DOHH2 (cell line): ENCODE measurements around the gene GJD3.

Source experiments
- H3F3A ChIP-seq: fragments of 200-600 bp; sonication (generic), shearing (Covaris generic); 2 replicates; pipeline ENCODE4 v1.6.0; 2016; ENCODE audit warnings: antibody characterized with exemption, mild to moderate bottlenecking; ENCODE audit not compliant: control insufficient read depth, insufficient read depth
- H3K27ac ChIP-seq: fragments of 200-600 bp; sonication (generic); 2 replicates; pipeline ENCODE4 v1.5.1; 2014; ENCODE audit warnings: low read depth, mild to moderate bottlenecking, low read length, moderate library complexity
- H3K27me3 ChIP-seq: fragments of 200-600 bp; sonication (generic); 2 replicates; pipeline ENCODE4 v1.6.1; 2014; ENCODE audit warnings: mild to moderate bottlenecking, low read length, mixed read lengths; ENCODE audit not compliant: control insufficient read depth
- H3K36me3 ChIP-seq: fragments of 200-600 bp; sonication (generic); 2 replicates; pipeline ENCODE4 v1.6.1; 2014; ENCODE audit warnings: mild to moderate bottlenecking, low read length, moderate library complexity, mixed read lengths; ENCODE audit not compliant: control insufficient read depth
- H3K4me1 ChIP-seq: fragments of 200-600 bp; sonication (generic); 2 replicates; pipeline ENCODE4 v1.6.1; 2014; ENCODE audit warnings: mild to moderate bottlenecking, low read length, mixed read lengths; ENCODE audit not compliant: control insufficient read depth
- H3K4me2 ChIP-seq: fragments of 200-600 bp; sonication (generic); 2 replicates; pipeline ENCODE4 v1.6.0; 2014; ENCODE audit warnings: mild to moderate bottlenecking, low read length, moderate library complexity
- H3K4me3 ChIP-seq: fragments of 200-600 bp; sonication (generic); 2 replicates; pipeline ENCODE4 v1.5.1; 2014; ENCODE audit warnings: mild to moderate bottlenecking, low read length, mixed read lengths
- H3K79me2 ChIP-seq: fragments of 200-600 bp; sonication (generic); 2 replicates; pipeline ENCODE4 v1.6.1; 2014; ENCODE audit warnings: mild to moderate bottlenecking, low read length, mixed read lengths; ENCODE audit not compliant: control insufficient read depth
- H3K9me2 ChIP-seq: fragments of 200-600 bp; sonication (generic); replicated peaks from 2 replicates; pipeline ENCODE4 v1.6.1; 2014; ENCODE audit warnings: mild to moderate bottlenecking, low read length, mixed read lengths; ENCODE audit not compliant: control insufficient read depth
- H3K9me3 ChIP-seq: fragments of 200-600 bp; sonication (generic); 2 replicates; pipeline ENCODE4 v1.6.1; 2014; ENCODE audit warnings: antibody characterized with exemption, low read length, mixed read lengths; ENCODE audit not compliant: control insufficient read depth, insufficient read depth
- H4K20me1 ChIP-seq: fragments of 200-600 bp; sonication (generic); 2 replicates; pipeline ENCODE4 v1.6.0; 2014; ENCODE audit warnings: low read depth, mild to moderate bottlenecking, antibody characterized with exemption, low read length, moderate library complexity; ENCODE audit not compliant: control insufficient read depth, insufficient read depth
- EZH2phosphoT487 ChIP-seq: fragments of 200-600 bp; sonication (generic); IDR thresholded peaks from 2 replicates; pipeline ENCODE4 v1.6.1; 2017; ENCODE audit warnings: borderline replicate concordance, mild to moderate bottlenecking, antibody characterized with exemption, low read length, moderate library complexity, mixed read lengths
- TF ChIP-seq, protein P1 (sequence below): fragments of 200-600 bp; sonication (generic); IDR thresholded peaks from one replicate; pipeline ENCODE4 v1.5.1; 2014; ENCODE audit warnings: antibody characterized with exemption, mild to moderate bottlenecking, low read depth, low read length; ENCODE audit not compliant: poor library complexity, severe bottlenecking

The GJD3 gene

DNA sequence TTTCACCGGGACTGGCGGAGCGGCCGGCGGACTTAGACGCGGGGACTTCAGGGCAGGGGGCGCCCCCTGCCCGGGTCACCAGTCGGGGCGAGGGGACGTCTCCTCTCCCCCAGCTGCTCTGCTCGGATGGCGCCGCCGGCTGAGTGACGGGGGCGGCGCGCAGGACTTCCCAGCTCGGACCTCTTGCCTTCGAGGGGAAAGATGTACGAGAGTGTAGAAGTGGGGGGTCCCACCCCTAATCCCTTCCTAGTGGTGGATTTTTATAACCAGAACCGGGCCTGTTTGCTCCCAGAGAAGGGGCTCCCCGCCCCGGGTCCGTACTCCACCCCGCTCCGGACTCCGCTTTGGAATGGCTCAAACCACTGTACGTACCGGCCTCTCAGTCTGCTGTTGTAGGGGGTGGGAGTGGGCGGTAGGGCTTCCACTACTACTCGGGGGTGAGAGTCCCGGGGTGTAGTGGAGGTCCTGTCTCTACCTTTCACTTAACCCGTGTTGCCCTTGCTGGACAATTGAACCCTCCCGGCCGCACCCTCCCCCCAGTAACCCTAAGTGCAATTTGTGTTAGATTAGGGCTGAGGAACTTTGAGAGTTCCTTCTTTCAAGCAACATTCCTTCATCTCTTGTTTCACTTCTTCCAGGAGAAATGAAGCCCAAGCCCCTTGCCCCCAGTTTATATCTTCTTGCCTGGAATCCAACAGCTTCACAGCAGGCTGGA, 21.9 kb downstream of the GJD3 start:
- Histone ChIP-seq H3K27ac (no peak overlapping the region), H3K4me1 (peaks cover 98% of the 10 kb centered on the region), H3K9me3 (no peaks in the 10 kb centered on the region), H3K36me3 (peaks cover 12% of the 10 kb centered on the region), H3K9me2 (no peaks in the 10 kb centered on the region), H3F3A (peaks cover 17% of the 10 kb centered on the region), H3K4me2 (peak overlapping the region; percentile 99), H3K27me3 (peaks cover 11% of the 10 kb centered on the region), H4K20me1 (peaks cover 14% of the 10 kb centered on the region), H3K4me3 (peak overlapping the region; percentile 81), H3K79me2 (peaks cover 11% of the 10 kb centered on the region)
- TF ChIP-seq, protein P1, sequence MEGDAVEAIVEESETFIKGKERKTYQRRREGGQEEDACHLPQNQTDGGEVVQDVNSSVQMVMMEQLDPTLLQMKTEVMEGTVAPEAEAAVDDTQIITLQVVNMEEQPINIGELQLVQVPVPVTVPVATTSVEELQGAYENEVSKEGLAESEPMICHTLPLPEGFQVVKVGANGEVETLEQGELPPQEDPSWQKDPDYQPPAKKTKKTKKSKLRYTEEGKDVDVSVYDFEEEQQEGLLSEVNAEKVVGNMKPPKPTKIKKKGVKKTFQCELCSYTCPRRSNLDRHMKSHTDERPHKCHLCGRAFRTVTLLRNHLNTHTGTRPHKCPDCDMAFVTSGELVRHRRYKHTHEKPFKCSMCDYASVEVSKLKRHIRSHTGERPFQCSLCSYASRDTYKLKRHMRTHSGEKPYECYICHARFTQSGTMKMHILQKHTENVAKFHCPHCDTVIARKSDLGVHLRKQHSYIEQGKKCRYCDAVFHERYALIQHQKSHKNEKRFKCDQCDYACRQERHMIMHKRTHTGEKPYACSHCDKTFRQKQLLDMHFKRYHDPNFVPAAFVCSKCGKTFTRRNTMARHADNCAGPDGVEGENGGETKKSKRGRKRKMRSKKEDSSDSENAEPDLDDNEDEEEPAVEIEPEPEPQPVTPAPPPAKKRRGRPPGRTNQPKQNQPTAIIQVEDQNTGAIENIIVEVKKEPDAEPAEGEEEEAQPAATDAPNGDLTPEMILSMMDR, result no peak
- no peak for TF ChIP-seq EZH2phosphoT487

DNA sequence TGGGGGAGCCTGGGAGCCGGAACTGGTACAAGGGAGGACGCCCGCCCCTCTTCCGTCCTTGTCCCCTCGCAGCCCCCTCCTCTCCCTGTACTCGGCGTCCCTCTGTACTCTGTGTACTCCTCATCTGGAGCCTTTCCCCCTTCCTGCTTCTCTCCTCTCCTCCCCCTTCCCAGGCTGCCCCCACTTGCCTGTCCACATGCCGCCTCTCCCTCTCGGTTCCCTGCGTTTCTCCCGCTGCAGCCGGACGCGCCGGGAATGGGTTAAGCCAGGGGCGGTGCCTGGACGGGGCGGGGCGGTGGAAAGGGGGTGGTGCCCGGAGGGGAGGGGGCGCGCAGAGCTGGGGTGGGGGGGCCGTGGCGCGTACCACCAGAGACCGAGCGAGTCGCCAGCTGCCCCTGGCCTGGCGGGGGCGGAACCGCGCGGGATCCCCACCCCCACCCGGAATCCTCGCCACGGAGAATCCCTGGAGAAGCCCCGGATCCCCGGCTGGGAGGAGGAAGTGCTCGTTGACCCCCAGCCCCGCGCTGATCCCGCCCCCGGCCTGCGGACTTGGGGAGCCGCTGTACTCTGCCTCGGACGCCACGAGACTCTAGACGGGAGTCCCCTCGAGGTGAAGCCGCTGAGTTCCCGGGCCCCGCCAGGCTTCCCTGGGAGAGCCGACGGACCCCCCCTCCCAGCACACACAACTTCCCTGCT, 22.6 kb downstream of the GJD3 start:
- peaks cover 11% of the 10 kb centered on the region for H3K27me3 ChIP-seq
- peaks cover 8% of the 10 kb centered on the region for H3K79me2 ChIP-seq
- peaks cover 17% of the 10 kb centered on the region for H3F3A ChIP-seq
- no peaks in the 10 kb centered on the region for H3K9me3 ChIP-seq
- peak overlapping the region; percentile 99 for H3K4me2 ChIP-seq
- TF ChIP-seq, protein P1, result no peak
- peaks cover 14% of the 10 kb centered on the region for H4K20me1 ChIP-seq
- peak overlapping the region; percentile 81 for H3K4me3 ChIP-seq
- H3K27ac ChIP-seq, result no peak overlapping the region
- H3K9me2 ChIP-seq, result no peaks in the 10 kb centered on the region
- H3K4me1 ChIP-seq, result peaks cover 95% of the 10 kb centered on the region
- peaks cover 12% of the 10 kb centered on the region for H3K36me3 ChIP-seq

DNA sequence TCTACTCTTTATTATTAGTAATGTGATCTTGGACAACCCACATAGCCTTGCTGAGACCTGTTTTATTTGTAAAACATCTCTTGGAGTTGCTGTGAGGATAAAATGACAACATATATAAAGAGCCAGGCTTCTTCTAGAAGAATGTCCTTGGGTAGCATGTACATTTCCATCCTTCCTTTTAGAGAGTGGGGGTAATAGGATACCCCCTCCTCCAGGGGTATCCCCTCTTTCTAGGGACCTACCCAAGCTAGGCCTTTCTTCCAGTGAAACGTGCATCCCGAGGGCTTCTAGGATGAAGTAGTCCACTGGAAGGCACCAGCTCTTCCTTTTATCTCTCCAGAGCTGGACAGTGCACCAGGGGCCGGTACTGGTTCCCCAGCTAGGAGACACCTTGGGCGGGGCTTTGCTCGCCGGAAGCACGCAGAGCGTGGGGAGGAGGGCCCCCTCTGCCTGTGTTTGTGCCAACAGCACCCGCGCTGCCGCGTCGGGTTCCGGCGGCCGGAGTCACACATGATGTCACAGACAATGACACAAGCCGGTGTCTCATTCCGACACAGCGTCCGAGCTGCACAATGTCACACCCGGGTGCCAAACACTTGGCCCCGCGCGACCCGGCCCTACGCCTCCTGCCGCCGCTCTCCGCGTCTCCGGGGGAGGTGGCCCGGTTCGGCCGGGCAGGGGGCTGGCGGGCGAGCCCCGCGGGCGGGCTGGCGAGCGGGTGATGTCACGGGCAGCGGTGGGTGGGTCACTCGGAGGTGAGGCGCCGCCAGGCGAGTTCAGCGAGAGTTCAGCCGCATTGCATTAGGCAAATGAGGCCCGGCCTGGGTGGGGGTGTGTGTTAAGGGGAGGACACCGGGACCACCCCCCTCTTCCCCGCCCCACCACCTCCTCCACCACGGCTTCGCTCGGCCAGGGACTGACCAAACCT, 23.4 kb downstream of the GJD3 start:
- Histone ChIP-seq H3K9me3 (no peaks in the 10 kb centered on the region), H3K27ac (peak overlapping the region; percentile 22; the same call in 1 of the 2 replicates), H3F3A (peaks cover 17% of the 10 kb centered on the region), H3K4me1 (peaks cover 87% of the 10 kb centered on the region), H3K4me2 (peak overlapping the region; percentile 99), H3K27me3 (peaks cover 11% of the 10 kb centered on the region), H3K79me2 (peaks cover 5% of the 10 kb centered on the region), H3K36me3 (peaks cover 12% of the 10 kb centered on the region), H3K4me3 (peak overlapping the region; percentile 81), H4K20me1 (peaks cover 14% of the 10 kb centered on the region), H3K9me2 (no peaks in the 10 kb centered on the region)
- no peak for TF ChIP-seq EZH2phosphoT487
- TF ChIP-seq, protein P1, result peak; percentile 33
